NT2/D1 (cell line): ENCODE data around the gene PM20D2.

Experiments used
- SUZ12 ChIP-seq: IDR thresholded peaks from 2 replicates; pipeline ENCODE4 v1.6.1; 2011; ENCODE audit not compliant: insufficient read length, insufficient read depth; ENCODE audit errors: extremely low read depth
- YY1 ChIP-seq: IDR thresholded peaks from 2 replicates; pipeline ENCODE4 v1.6.1; 2011; ENCODE audit not compliant: insufficient read length, insufficient read depth
- ZNF274 ChIP-seq: IDR thresholded peaks from 2 replicates; pipeline ENCODE4 v1.6.1; 2011; ENCODE audit warnings: mild to moderate bottlenecking, low read depth, low read length

GRCh38 chr6:89199579-89199978, 53.7 kb downstream of the PM20D2 start:
- TF ChIP-seq YY1 (no peak), SUZ12 (no peak), ZNF274 (no peak)
